ENCODE data around the gene YIPF4.

Gene YIPF4

DNA sequence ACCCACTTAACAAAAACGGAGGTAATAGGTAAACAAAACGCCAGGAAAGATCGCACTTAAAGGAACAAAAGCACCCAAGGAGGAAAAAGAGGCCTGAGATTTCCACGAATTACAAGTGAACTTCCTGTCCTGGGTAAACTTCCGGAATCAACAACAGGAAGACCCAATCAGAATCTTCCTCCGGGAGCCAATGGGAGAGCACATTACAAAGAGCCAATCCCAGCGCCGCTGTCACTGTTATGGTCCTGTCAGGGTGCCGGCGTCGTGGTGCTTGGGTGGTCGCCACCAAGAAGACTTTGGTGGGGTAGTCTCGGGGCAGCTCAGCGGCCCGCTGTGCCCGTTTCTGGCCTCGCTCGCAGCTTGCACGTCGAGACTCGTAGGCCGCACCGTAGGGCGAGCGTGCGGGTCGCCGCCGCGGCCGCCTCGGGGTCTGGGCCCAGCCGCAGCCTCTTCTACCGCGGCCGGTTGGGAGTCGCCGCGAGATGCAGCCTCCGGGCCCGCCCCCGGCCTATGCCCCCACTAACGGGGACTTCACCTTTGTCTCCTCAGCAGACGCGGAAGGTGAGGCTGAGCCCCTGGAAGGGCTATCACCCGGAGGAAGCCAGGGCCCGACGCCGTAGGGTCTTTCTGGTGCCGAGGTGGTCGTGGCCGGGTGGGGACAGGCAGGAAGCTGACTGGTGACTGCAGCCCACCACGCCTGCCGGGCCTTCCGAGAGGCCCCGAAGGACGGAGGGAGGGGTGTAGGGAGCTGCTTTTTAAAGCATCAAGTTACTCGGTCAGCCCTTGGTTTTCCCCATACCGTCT is at the start of gene YIPF4:
Gene YIPF4 (plus strand): TSS at position 231 of the 804 bp plus-strand sequence. CDS start 252 bp downstream, at position 483.
- TF ChIP-seq, protein P1, sequence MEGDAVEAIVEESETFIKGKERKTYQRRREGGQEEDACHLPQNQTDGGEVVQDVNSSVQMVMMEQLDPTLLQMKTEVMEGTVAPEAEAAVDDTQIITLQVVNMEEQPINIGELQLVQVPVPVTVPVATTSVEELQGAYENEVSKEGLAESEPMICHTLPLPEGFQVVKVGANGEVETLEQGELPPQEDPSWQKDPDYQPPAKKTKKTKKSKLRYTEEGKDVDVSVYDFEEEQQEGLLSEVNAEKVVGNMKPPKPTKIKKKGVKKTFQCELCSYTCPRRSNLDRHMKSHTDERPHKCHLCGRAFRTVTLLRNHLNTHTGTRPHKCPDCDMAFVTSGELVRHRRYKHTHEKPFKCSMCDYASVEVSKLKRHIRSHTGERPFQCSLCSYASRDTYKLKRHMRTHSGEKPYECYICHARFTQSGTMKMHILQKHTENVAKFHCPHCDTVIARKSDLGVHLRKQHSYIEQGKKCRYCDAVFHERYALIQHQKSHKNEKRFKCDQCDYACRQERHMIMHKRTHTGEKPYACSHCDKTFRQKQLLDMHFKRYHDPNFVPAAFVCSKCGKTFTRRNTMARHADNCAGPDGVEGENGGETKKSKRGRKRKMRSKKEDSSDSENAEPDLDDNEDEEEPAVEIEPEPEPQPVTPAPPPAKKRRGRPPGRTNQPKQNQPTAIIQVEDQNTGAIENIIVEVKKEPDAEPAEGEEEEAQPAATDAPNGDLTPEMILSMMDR (IDR thresholded peaks at IDR 0.05; ENCODE audit: insufficient read depth, low read depth, low read length, missing control alignments): no peak
- DNase-seq (ENCODE audit: low read depth): peak; percentile 94
- H3K4me3 ChIP-seq (ENCODE audit: low read depth, low read length): peak within 1 kb of the TSS; percentile 90

DNA sequence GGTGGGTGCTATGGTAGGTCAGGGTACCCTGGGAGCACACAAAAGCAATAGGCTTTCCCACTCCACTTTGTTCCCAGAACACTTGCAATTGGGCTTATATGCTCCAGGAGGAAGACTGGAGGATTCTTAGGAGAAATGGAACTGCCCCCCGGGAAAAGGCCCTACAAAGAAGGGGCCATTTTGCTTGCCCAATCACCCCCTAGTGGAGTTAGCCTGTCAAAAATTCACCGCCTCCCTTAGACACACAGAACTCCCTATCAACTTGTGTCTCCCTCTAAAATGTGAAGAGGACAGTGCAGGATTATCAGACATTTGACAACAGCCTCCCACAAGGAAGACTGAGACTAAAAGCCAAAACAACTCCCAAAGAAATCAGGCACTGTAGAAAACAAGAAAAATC is 49.5 kb upstream of the YIPF4 start:
- TF ChIP-seq, protein P1 (IDR thresholded peaks at IDR 0.05; ENCODE audit: insufficient read depth, low read depth, low read length, missing control alignments): no peak
- DNase-seq (ENCODE audit: low read depth): no peak
- H3K4me3 ChIP-seq (ENCODE audit: low read depth, low read length): no peak overlapping the region

DNA sequence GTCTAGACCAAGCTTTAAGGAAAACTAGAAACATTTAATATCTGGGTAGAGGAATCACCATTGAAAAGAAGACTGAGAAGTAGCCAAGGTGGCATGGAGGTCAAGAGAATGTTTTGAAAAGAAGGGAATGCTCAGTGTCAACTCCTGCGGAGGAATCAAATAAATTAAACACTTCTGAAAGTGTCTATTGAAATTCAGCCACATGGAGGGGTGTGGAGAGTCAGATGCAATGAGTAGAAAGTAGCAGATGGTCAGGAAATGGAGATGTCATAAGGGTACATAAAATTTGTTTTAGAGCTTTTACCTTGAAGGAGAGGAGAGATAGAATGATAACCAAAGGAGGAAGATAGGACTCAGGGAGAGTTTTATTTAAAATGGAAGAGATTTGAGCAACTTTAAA is 48.1 kb upstream of the YIPF4 start:
- TF ChIP-seq, protein P1 (IDR thresholded peaks at IDR 0.05; ENCODE audit: insufficient read depth, low read depth, low read length, missing control alignments): no peak
- no peak for DNase-seq (ENCODE audit: low read depth)
- no peak overlapping the region for H3K4me3 ChIP-seq (ENCODE audit: low read depth, low read length)

DNA sequence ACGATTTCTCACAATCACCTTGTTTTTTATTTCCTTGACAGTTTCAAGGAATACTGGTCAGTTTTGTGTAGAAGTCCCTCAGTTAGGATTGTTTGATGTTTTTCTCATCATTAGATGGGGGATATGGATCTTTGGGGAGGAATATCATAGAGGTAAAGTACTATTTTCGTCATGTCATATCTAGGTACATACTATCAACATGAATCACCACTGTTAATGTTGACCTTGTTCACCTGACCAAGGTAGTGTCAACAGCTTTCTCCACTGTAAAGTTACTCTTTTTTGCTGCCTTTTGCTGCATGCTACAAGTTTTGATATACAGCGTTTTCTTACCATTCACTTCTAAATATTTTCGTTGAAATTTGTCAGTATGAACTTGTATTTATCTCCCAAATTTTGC is 45.7 kb upstream of the YIPF4 start:
- DNase-seq (ENCODE audit: low read depth): no peak
- H3K4me3 ChIP-seq (ENCODE audit: low read depth, low read length): no peak overlapping the region
- TF ChIP-seq, protein P1 (IDR thresholded peaks at IDR 0.05; ENCODE audit: insufficient read depth, low read depth, low read length, missing control alignments): no peak

DNA sequence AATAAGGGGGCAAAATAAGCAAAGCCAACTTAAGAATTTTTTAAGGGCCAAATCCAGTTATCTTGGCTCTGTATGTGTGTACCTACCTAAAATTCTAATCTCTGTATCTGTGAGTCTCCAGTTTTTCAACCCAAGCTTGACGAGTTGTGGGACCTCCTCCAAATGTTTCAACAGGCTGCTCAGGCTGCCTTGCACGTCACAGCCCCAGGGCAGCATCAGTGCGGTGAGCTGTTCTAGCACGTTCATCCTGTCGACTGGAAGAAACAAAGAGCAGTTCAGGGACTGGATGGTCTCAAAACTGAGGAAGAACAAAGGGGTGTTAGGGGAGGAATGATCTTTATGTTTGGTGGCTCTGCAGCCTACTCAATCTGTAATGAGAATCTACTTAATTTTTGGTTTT is 42.4 kb upstream of the YIPF4 start:
- TF ChIP-seq, protein P1 (IDR thresholded peaks at IDR 0.05; ENCODE audit: insufficient read depth, low read depth, low read length, missing control alignments): no peak
- no peak overlapping the region for H3K4me3 ChIP-seq (ENCODE audit: low read depth, low read length)
- DNase-seq (ENCODE audit: low read depth): no peak

GRCh38 chr2:32237488-32237887 is 40.2 kb upstream of the YIPF4 start:
- no peak for DNase-seq (ENCODE audit: low read depth)
- TF ChIP-seq, protein P1 (IDR thresholded peaks at IDR 0.05; ENCODE audit: insufficient read depth, low read depth, low read length, missing control alignments): no peak
- H3K4me3 ChIP-seq (ENCODE audit: low read depth, low read length): no peak overlapping the region

- no peak for DNase-seq (ENCODE audit: low read depth)
Measured at GRCh38 chr2:32237996-32238395, 39.7 kb upstream of the YIPF4 start.

More at GRCh38 chr2:32237996-32238395, 39.7 kb upstream of the YIPF4 start:
- no peak overlapping the region for H3K4me3 ChIP-seq (ENCODE audit: low read depth, low read length)
- TF ChIP-seq, protein P1 (IDR thresholded peaks at IDR 0.05; ENCODE audit: insufficient read depth, low read depth, low read length, missing control alignments): no peak

Measured in GM12865 (cell line).